Peyer's patch (tissue), 4 donors: ENCODE results near the gene KIAA0586. TPM values are rescaled to one million over a fixed set of nuclear protein-coding genes. Genes with fewer than 3 reads are reported as not detected.
"Not testable (repeated sequence)": the region's sequence is repeated elsewhere in the genome, so short reads cannot be mapped to it uniquely, and the experiment has no call there.

Experiments used
- DNase-seq, 3 donors: peaks; one replicate each; pipeline ENCODE4 v3.0.0-alpha.2; 2017 to 2019
- H3K27ac ChIP-seq, 4 donors: fragments of 200-600 bp; sonication (generic); one replicate each; pipeline ENCODE4 v1.5.1; 2016 to 2019
- H3K27me3 ChIP-seq, 2 donors: fragments of 200-600 bp; sonication (generic); one replicate each; pipeline ENCODE4 v1.5.1; 2019
- H3K36me3 ChIP-seq, 3 donors: fragments of 200-600 bp; sonication (generic); one replicate each; pipeline ENCODE4 v1.5.1; 2016 to 2019
- H3K4me1 ChIP-seq, 4 donors: fragments of 200-600 bp; sonication (generic); one replicate each; pipeline ENCODE4 v1.5.1; 2016 to 2019
- H3K4me3 ChIP-seq, 4 donors: fragments of 200-600 bp; sonication (generic); 1 replicate in 3 of 4; 2 replicates in 1 of 4; pipeline ENCODE4 v1.5.1; 2016 to 2019; ENCODE audit warnings: mild to moderate bottlenecking in 1 of 4
- H3K9me3 ChIP-seq, 4 donors: fragments of 200-600 bp; sonication (generic); one replicate each; pipeline ENCODE4 v1.5.1; 2016 to 2019; ENCODE audit warnings: mild to moderate bottlenecking in 1 of 4
- POLR2A ChIP-seq, 2 donors: fragments of 450-650 bp; IDR thresholded peaks; one replicate each; pipeline ENCODE4 v1.5.1; 2017; ENCODE audit warnings: antibody characterized with exemption in 2 of 2, mild to moderate bottlenecking in 2 of 2, moderate library complexity in 2 of 2
- total RNA-seq, 4 donors: library from RNA; depleted of rRNA; stranded (reverse); fragments of >200 nt; gene quantifications; one replicate each; pipeline ENCODE4 v1.1.0, GENCODE V29; 2016
- TF ChIP-seq, protein P1 (sequence below), 6 experiments: fragments of 450-650 bp in 4 of 6; fragments of 200-600 bp in 2 of 6; sonication (generic) in 1 of 6; IDR thresholded peaks; one replicate each; pipeline ENCODE4 v1.5.1; 2017 to 2019; ENCODE audit warnings: antibody characterized with exemption in 6 of 6, mild to moderate bottlenecking in 3 of 6, moderate library complexity in 1 of 6

The KIAA0586 gene
- total RNA-seq, 4 donors from 2014 or later: 11.7 to 22.3 (median 19.3) TPM

GRCh38 chr14:58572473-58572853 is 144.9 kb downstream of the KIAA0586 start:
- TF ChIP-seq, protein P1, sequence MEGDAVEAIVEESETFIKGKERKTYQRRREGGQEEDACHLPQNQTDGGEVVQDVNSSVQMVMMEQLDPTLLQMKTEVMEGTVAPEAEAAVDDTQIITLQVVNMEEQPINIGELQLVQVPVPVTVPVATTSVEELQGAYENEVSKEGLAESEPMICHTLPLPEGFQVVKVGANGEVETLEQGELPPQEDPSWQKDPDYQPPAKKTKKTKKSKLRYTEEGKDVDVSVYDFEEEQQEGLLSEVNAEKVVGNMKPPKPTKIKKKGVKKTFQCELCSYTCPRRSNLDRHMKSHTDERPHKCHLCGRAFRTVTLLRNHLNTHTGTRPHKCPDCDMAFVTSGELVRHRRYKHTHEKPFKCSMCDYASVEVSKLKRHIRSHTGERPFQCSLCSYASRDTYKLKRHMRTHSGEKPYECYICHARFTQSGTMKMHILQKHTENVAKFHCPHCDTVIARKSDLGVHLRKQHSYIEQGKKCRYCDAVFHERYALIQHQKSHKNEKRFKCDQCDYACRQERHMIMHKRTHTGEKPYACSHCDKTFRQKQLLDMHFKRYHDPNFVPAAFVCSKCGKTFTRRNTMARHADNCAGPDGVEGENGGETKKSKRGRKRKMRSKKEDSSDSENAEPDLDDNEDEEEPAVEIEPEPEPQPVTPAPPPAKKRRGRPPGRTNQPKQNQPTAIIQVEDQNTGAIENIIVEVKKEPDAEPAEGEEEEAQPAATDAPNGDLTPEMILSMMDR (IDR thresholded peaks at IDR 0.05): no peak
- no peak for TF ChIP-seq POLR2A (IDR thresholded peaks at IDR 0.05)
- no peak for DNase-seq
- no peaks in the 10 kb centered on the region for H3K9me3 ChIP-seq
- no peak overlapping the region for H3K4me3 ChIP-seq
- H3K27ac ChIP-seq: peak overlapping the region in 1 of 4 donors; percentile 29
- no peaks in the 10 kb centered on the region for H3K27me3 ChIP-seq
- no peaks in the 10 kb centered on the region for H3K36me3 ChIP-seq
- no peaks in the 10 kb centered on the region for H3K4me1 ChIP-seq

- no peak overlapping the region for H3K27ac ChIP-seq
- no peaks in the 10 kb centered on the region for H3K4me1 ChIP-seq
- no peaks in the 10 kb centered on the region for H3K36me3 ChIP-seq
- TF ChIP-seq, protein P1 (IDR thresholded peaks at IDR 0.05): no peak
- no peak for TF ChIP-seq POLR2A (IDR thresholded peaks at IDR 0.05)
- H3K27me3 ChIP-seq: no peaks in the 10 kb centered on the region
- no peak overlapping the region for H3K4me3 ChIP-seq
- H3K9me3 ChIP-seq: no peaks in the 10 kb centered on the region
- DNase-seq: no peak
Measured at GRCh38 chr14:58572863-58573262, 145.3 kb downstream of the KIAA0586 start.

DNA sequence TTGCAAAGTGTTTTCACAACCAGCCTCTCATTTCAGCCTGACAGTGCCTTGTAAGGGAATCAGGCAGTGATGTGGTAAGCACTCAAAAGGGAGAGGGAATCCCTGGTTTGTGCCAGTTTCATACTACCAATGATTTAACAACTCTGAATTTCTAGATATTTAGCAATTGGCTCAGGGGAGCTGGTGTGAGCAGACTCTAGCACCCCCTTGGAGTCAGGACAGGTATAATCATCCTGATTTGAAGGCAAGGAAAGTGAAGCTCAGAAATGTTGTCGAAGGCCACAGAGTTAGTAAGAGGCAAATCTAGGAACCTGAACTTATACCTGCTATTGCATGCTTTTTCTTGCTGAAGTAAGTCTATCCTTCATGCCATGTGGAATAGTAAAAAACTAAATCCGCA is 147.1 kb downstream of the KIAA0586 start:
- no peak for DNase-seq
- Histone ChIP-seq H3K27me3 (no peaks in the 10 kb centered on the region), H3K4me3 (no peak overlapping the region), H3K27ac (no peak overlapping the region), H3K9me3 (no peaks in the 10 kb centered on the region), H3K36me3 (no peaks in the 10 kb centered on the region), H3K4me1 (no peaks in the 10 kb centered on the region)
- TF ChIP-seq, protein P1 (IDR thresholded peaks at IDR 0.05): no peak
- TF ChIP-seq POLR2A (IDR thresholded peaks at IDR 0.05): no peak

DNA sequence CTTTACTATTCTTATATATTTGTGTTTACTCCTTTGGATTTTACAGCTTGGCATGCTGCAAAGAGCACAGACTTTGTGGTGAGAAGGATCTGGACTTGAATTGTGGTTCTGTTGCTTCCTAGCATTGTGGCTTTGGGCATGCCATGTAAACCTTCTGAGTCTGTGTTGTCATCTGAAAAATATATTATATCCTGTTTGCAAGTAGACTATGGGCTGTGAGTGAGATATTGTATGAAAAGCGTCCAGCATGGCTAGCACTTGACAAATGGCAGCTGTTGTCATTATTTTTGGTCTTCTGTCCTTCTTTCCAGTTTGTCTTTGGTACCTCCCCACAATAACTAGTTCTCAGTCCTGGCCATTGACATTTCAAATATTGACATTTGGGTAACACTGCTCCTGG is 148.4 kb downstream of the KIAA0586 start:
- Histone ChIP-seq H3K4me3 (no peak overlapping the region), H3K4me1 (no peaks in the 10 kb centered on the region), H3K9me3 (no peaks in the 10 kb centered on the region), H3K27ac (no peak overlapping the region), H3K27me3 (no peaks in the 10 kb centered on the region), H3K36me3 (no peaks in the 10 kb centered on the region)
- no peak for TF ChIP-seq POLR2A (IDR thresholded peaks at IDR 0.05)
- TF ChIP-seq, protein P1 (IDR thresholded peaks at IDR 0.05): no peak
- DNase-seq: no peak

- H3K27me3 ChIP-seq, H3K4me1 ChIP-seq, H3K27ac ChIP-seq, H3K4me3 ChIP-seq, H3K36me3 ChIP-seq, H3K9me3 ChIP-seq, DNase-seq: not testable (repeated sequence)
Measured at GRCh38 chr14:58580035-58580434, 152.5 kb downstream of the KIAA0586 start.

DNA sequence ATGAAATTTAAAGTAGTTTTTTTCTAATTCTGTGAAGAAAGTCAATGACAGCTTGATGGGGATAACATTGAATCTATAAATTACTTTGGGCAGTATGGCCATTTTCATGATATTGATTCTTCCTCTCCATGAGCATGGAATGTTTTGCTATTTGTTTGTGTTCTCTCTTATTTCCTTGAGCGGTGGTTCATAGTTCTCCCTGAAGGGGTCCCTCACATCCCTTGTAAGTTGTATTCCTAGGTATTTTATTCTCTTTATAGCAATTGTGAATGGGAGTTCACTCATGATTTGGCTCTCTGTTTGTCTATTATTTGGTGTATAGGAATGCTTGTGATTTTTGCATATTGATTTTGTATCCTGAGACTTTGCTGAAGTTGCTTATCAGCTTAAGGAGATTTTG is 153.9 kb downstream of the KIAA0586 start:
- H3K27ac ChIP-seq, DNase-seq, H3K4me1 ChIP-seq, H3K9me3 ChIP-seq, H3K27me3 ChIP-seq, H3K36me3 ChIP-seq, H3K4me3 ChIP-seq: not testable (repeated sequence)

GRCh38 chr14:58584383-58584782 is 156.9 kb downstream of the KIAA0586 start:
- Histone ChIP-seq H3K9me3 (no peaks in the 10 kb centered on the region), H3K27ac (no peak overlapping the region), H3K4me3 (no peak overlapping the region), H3K36me3 (no peaks in the 10 kb centered on the region), H3K27me3 (no peaks in the 10 kb centered on the region), H3K4me1 (no peaks in the 10 kb centered on the region)
- DNase-seq: no peak
- TF ChIP-seq, protein P1 (IDR thresholded peaks at IDR 0.05): no peak
- TF ChIP-seq POLR2A (IDR thresholded peaks at IDR 0.05): no peak
